ENCODE results near the gene HOXB2. TPM values are rescaled to one million over a fixed set of nuclear protein-coding genes. Genes with fewer than 3 reads are reported as not detected.
A peak's percentile ranks its signal among the peaks of the same experiment; 100 is the strongest.
"Not testable (repeated sequence)": the region's sequence is repeated elsewhere in the genome, so short reads cannot be mapped to it uniquely, and the experiment has no call there.

Gene HOXB2
- total RNA-seq, 3 donors from 2014 or later (not counting 1 experiment from before 2014, with no cell fraction given): 21.6 to 30.5 (median 24.7) TPM

GRCh38 chr17:48513097-48513496, 31.8 kb downstream of the HOXB2 start:
- TF ChIP-seq CTCF (IDR thresholded peaks at IDR 0.05): no peak
- intact Hi-C loops (cut with micrococcal nuclease): no loop called here
- no peaks in the 10 kb centered on the region for H3K36me3 Mint-ChIP-seq
- DNase-seq (peak in 1 of 2 donors; percentile 57), ATAC-seq (peak in 2 of 3 donors; percentile 43 to 49)
- 54% methylated on average over 6 of the region's 7 CpGs for WGBS (ENCODE audit: insufficient coverage)
- H3K9me3 Mint-ChIP-seq: no peaks in the 10 kb centered on the region
- peak overlapping the region; percentile 29 for H3K4me3 Mint-ChIP-seq
- Histone ChIP-seq H3K27ac (ENCODE audit: low read length) (no peak overlapping the region), H3K27me3 (ENCODE audit: control insufficient read depth, insufficient read depth, low read length) (no peaks in the 10 kb centered on the region), H3K4me3 (ENCODE audit: low read length) (no peak overlapping the region), H3K4me1 (ENCODE audit: control insufficient read depth, insufficient read depth, low read length) (no peaks in the 10 kb centered on the region), H3K36me3 (ENCODE audit: control insufficient read depth, insufficient read depth, low read length) (no peaks in the 10 kb centered on the region), H3K9me3 (ENCODE audit: control insufficient read depth, insufficient read depth, low read length) (no peaks in the 10 kb centered on the region)
- peak overlapping the region in 1 of 2 donors; percentile 59 for H3K27ac Mint-ChIP-seq
- H3K4me1 Mint-ChIP-seq: peaks cover 19 to 23% of the 10 kb centered on the region in 2 donors
- H3K27me3 Mint-ChIP-seq (ENCODE audit: low read depth in 2 of 2): peaks cover 33 to 38% of the 10 kb centered on the region in 2 donors

GRCh38 chr17:48510761-48511604, 33.9 kb downstream of the HOXB2 start:
- Mint-ChIP-seq H3K36me3 (no peaks in the 10 kb centered on the region), H3K27me3 (ENCODE audit: low read depth in 2 of 2) (peaks cover 21 to 23% of the 10 kb centered on the region in 2 donors), H3K4me3 (no peak overlapping the region), H3K4me1 (peaks cover 22 to 26% of the 10 kb centered on the region in 2 donors), H3K27ac (no peak overlapping the region), H3K9me3 (no peaks in the 10 kb centered on the region)
- no peaks in the 10 kb centered on the region for H3K36me3 ChIP-seq (ENCODE audit: control insufficient read depth, insufficient read depth, low read length)
- intact Hi-C loops (cut with micrococcal nuclease): no loop called here
- H3K27me3 ChIP-seq (ENCODE audit: control insufficient read depth, insufficient read depth, low read length): no peaks in the 10 kb centered on the region
- peak in 1 of 2 donors; percentile 60 for DNase-seq
- peaks cover under 1% of the 10 kb centered on the region for H3K4me1 ChIP-seq (ENCODE audit: control insufficient read depth, insufficient read depth, low read length)
- peak in 2 of 3 donors; percentile 32 to 44 for ATAC-seq
- no peak overlapping the region for H3K4me3 ChIP-seq (ENCODE audit: low read length)
- WGBS (ENCODE audit: insufficient coverage): 81% methylated on average over 5 of the region's 7 CpGs
- no peaks in the 10 kb centered on the region for H3K9me3 ChIP-seq (ENCODE audit: control insufficient read depth, insufficient read depth, low read length)
- H3K27ac ChIP-seq (ENCODE audit: low read length): no peak overlapping the region
- TF ChIP-seq CTCF (IDR thresholded peaks at IDR 0.05): no peak

- Mint-ChIP-seq H3K27me3 (ENCODE audit: low read depth in 2 of 2) (peaks cover 16 to 17% of the 10 kb centered on the region in 2 donors), H3K9me3 (no peaks in the 10 kb centered on the region), H3K27ac (no peak overlapping the region), H3K4me3 (no peak overlapping the region), H3K4me1 (peaks cover 28 to 32% of the 10 kb centered on the region in 2 donors), H3K36me3 (no peaks in the 10 kb centered on the region)
- intact Hi-C loops (cut with micrococcal nuclease): no loop called here
- 100% methylated on average over 1 of the region's 2 CpGs for WGBS (ENCODE audit: insufficient coverage)
- DNase-seq (no peak), ATAC-seq (no peak)
- no peak for TF ChIP-seq CTCF (IDR thresholded peaks at IDR 0.05)
- no peak overlapping the region for H3K27ac ChIP-seq (ENCODE audit: low read length)
- no peaks in the 10 kb centered on the region for H3K9me3 ChIP-seq (ENCODE audit: control insufficient read depth, insufficient read depth, low read length)
- H3K36me3 ChIP-seq (ENCODE audit: control insufficient read depth, insufficient read depth, low read length): no peaks in the 10 kb centered on the region
- no peaks in the 10 kb centered on the region for H3K27me3 ChIP-seq (ENCODE audit: control insufficient read depth, insufficient read depth, low read length)
- H3K4me1 ChIP-seq (ENCODE audit: control insufficient read depth, insufficient read depth, low read length): peaks cover 4% of the 10 kb centered on the region
- no peak overlapping the region for H3K4me3 ChIP-seq (ENCODE audit: low read length)
Observed at GRCh38 chr17:48510381-48510760, 34.5 kb downstream of the HOXB2 start.

GRCh38 chr17:48509708-48510107, 35.2 kb downstream of the HOXB2 start:
- H3K27ac ChIP-seq (ENCODE audit: low read length); H3K9me3 Mint-ChIP-seq; H3K36me3 Mint-ChIP-seq; H3K27ac Mint-ChIP-seq; H3K36me3 ChIP-seq (ENCODE audit: control insufficient read depth, insufficient read depth, low read length); DNase-seq; H3K4me3 ChIP-seq (ENCODE audit: low read length); ATAC-seq; intact Hi-C loops (cut with micrococcal nuclease); H3K9me3 ChIP-seq (ENCODE audit: control insufficient read depth, insufficient read depth, low read length); H3K27me3 ChIP-seq (ENCODE audit: control insufficient read depth, insufficient read depth, low read length); H3K4me1 ChIP-seq (ENCODE audit: control insufficient read depth, insufficient read depth, low read length); H3K4me3 Mint-ChIP-seq: not testable (repeated sequence)
- Mint-ChIP-seq H3K27me3 (ENCODE audit: low read depth in 2 of 2) (peaks cover 10 to 12% of the 10 kb centered on the region in 2 donors), H3K4me1 (peaks cover 33 to 36% of the 10 kb centered on the region in 2 donors)
- WGBS (ENCODE audit: insufficient coverage): 95% methylated on average over 6 of the region's 7 CpGs
